Suprapubic skin (tissue), 3 donors: Measurements from ENCODE around the gene FSTL3.

ENCODE experiments used
- POLR2A ChIP-seq, 2 donors: fragments of 450-650 bp; IDR thresholded peaks; one replicate each; pipeline ENCODE4 v1.6.1; 2017; ENCODE audit warnings: antibody characterized with exemption in 2 of 2, mild to moderate bottlenecking in 2 of 2, moderate library complexity in 2 of 2
- TF ChIP-seq, protein P1 (sequence below), 2 donors: fragments of 200-600 bp in 1 of 2; fragments of 450-650 bp in 1 of 2; sonication (generic) in 1 of 2; IDR thresholded peaks; one replicate each; pipeline ENCODE4 v1.5.1; 2016 to 2019; ENCODE audit warnings: antibody characterized with exemption in 2 of 2, mild to moderate bottlenecking in 1 of 2, moderate library complexity in 1 of 2

DNA sequence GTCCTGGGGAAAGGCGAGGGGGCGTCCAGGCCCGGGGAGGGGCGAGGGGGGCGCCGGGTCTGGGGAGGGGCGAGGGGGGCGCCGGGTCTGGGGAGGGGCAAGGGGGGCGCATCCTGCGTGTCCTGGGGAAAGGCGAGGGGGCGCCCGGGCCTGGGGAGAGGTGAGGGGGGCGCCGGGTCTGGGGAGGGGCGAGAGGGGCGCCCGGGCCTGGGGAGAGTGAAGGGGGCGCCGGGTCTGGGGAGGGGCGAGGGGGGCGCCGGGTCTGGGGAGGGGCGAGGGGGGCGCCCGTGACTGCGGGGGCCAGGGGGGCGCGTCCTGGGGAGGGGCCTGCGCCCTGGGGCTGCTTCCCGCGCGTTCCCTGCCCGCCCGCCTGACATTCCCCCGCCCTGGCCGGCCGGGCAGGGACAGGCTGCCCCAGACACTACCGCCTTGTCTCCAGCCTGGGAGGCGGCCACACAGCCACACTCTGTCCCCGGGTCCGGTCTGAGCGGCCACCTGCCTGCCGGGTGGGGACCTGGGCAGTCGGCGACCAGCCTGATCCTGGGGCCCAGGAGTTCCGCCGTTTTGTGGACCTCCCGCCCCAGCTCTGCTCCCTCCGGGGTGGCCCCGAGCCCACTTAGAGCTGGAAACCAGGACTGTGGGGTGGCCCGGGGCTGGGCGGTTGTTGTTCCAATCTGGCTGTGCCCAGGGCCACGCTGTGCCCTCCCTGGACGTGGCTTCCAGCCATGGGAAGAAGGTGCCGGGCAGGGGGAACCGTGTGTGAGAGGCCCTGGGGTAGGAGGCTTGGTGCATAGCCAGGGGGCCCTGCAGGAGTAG, 44.4 kb downstream of the FSTL3 start:
- TF ChIP-seq POLR2A (IDR thresholded peaks at IDR 0.05) = no peak
- TF ChIP-seq, protein P1, sequence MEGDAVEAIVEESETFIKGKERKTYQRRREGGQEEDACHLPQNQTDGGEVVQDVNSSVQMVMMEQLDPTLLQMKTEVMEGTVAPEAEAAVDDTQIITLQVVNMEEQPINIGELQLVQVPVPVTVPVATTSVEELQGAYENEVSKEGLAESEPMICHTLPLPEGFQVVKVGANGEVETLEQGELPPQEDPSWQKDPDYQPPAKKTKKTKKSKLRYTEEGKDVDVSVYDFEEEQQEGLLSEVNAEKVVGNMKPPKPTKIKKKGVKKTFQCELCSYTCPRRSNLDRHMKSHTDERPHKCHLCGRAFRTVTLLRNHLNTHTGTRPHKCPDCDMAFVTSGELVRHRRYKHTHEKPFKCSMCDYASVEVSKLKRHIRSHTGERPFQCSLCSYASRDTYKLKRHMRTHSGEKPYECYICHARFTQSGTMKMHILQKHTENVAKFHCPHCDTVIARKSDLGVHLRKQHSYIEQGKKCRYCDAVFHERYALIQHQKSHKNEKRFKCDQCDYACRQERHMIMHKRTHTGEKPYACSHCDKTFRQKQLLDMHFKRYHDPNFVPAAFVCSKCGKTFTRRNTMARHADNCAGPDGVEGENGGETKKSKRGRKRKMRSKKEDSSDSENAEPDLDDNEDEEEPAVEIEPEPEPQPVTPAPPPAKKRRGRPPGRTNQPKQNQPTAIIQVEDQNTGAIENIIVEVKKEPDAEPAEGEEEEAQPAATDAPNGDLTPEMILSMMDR (IDR thresholded peaks at IDR 0.05) = no peak
